ENCODE results near the gene CDYL2. TPM values are rescaled to one million over a fixed set of nuclear protein-coding genes. Genes with fewer than 3 reads are reported as not detected.

The CDYL2 gene
- total RNA-seq, 4 donors from 2014 or later, result 0.80 to 2.8 (median 1.8) TPM

- Histone ChIP-seq H3K36me3 (no peaks in the 10 kb centered on the region), H3K27ac (no peak overlapping the region), H3K4me1 (no peaks in the 10 kb centered on the region), H3K4me3 (no peak overlapping the region), H3K9me3 (no peaks in the 10 kb centered on the region), H3K27me3 (no peaks in the 10 kb centered on the region)
- no peak for DNase-seq
- ATAC-seq, result no peak
- in situ Hi-C loops (cut with MboI; ENCODE audit: low sequenced_read_pairs in 4 of 4), result no loop called here
- intact Hi-C loops (cut with DNase I; ENCODE audit: low total_unique reads), result no loop called here
- TF ChIP-seq CTCF (IDR thresholded peaks at IDR 0.05 in 4 of 5, conservative IDR thresholded peaks at IDR 0.05 in 1 of 5) (no peak), POLR2A (IDR thresholded peaks at IDR 0.05) (no peak)
Measured at GRCh38 chr16:80619824-80620223, 184.6 kb downstream of the CDYL2 start.

GRCh38 chr16:80618862-80619648 lies 185.3 kb downstream of the CDYL2 start:
- Histone ChIP-seq H3K4me3 (no peak overlapping the region), H3K9me3 (no peaks in the 10 kb centered on the region), H3K27ac (no peak overlapping the region), H3K36me3 (no peaks in the 10 kb centered on the region), H3K27me3 (no peaks in the 10 kb centered on the region), H3K4me1 (no peaks in the 10 kb centered on the region)
- no peak for DNase-seq
- no peak for ATAC-seq
- intact Hi-C loops (cut with DNase I; ENCODE audit: low total_unique reads), result no loop called here
- in situ Hi-C loops (cut with MboI; ENCODE audit: low sequenced_read_pairs in 4 of 4), result no loop called here
- TF ChIP-seq POLR2A (IDR thresholded peaks at IDR 0.05), result no peak
- TF ChIP-seq CTCF (IDR thresholded peaks at IDR 0.05 in 4 of 5, conservative IDR thresholded peaks at IDR 0.05 in 1 of 5), result no peak

- intact Hi-C loops (cut with DNase I; ENCODE audit: low total_unique reads), result no loop called here
- DNase-seq, result no peak
- H3K27ac ChIP-seq, result no peak overlapping the region
Measured at GRCh38 chr16:80616362-80616761, 188.0 kb downstream of the CDYL2 start.

GRCh38 chr16:80615735-80616134 lies 188.7 kb downstream of the CDYL2 start:
- intact Hi-C loops (cut with DNase I; ENCODE audit: low total_unique reads) (no loop called here), in situ Hi-C loops (cut with MboI; ENCODE audit: low sequenced_read_pairs in 4 of 4) (no loop called here)
- Histone ChIP-seq H3K27ac (no peak overlapping the region), H3K4me1 (no peaks in the 10 kb centered on the region), H3K36me3 (no peaks in the 10 kb centered on the region), H3K27me3 (no peaks in the 10 kb centered on the region), H3K4me3 (no peak overlapping the region), H3K9me3 (no peaks in the 10 kb centered on the region)
- ATAC-seq (no peak), DNase-seq (no peak)
- TF ChIP-seq POLR2A (IDR thresholded peaks at IDR 0.05) (no peak), CTCF (IDR thresholded peaks at IDR 0.05 in 4 of 5, conservative IDR thresholded peaks at IDR 0.05 in 1 of 5) (no peak)

More at GRCh38 chr16:80616362-80616761, 188.0 kb downstream of the CDYL2 start:
- no peak for ATAC-seq
- Histone ChIP-seq H3K4me3 (no peak overlapping the region), H3K27me3 (no peaks in the 10 kb centered on the region), H3K36me3 (no peaks in the 10 kb centered on the region), H3K4me1 (no peaks in the 10 kb centered on the region), H3K9me3 (no peaks in the 10 kb centered on the region)
- TF ChIP-seq POLR2A (IDR thresholded peaks at IDR 0.05), result no peak
- TF ChIP-seq CTCF (IDR thresholded peaks at IDR 0.05 in 4 of 5, conservative IDR thresholded peaks at IDR 0.05 in 1 of 5), result no peak
- in situ Hi-C loops (cut with MboI; ENCODE audit: low sequenced_read_pairs in 4 of 4), result no loop called here
